ENCODE measurements around the gene CDC42BPA.
"Not testable (repeated sequence)": the region's sequence is repeated elsewhere in the genome, so short reads cannot be mapped to it uniquely, and the experiment has no call there.

Gene CDC42BPA

GRCh38 chr1:226962421-226963391 lies 355.6 kb downstream of the CDC42BPA start:
- DNase-seq (ENCODE audit: low read depth), result no peak
- no peak overlapping the region for H3K4me3 ChIP-seq (ENCODE audit: low read length)
- TF ChIP-seq, protein P1, sequence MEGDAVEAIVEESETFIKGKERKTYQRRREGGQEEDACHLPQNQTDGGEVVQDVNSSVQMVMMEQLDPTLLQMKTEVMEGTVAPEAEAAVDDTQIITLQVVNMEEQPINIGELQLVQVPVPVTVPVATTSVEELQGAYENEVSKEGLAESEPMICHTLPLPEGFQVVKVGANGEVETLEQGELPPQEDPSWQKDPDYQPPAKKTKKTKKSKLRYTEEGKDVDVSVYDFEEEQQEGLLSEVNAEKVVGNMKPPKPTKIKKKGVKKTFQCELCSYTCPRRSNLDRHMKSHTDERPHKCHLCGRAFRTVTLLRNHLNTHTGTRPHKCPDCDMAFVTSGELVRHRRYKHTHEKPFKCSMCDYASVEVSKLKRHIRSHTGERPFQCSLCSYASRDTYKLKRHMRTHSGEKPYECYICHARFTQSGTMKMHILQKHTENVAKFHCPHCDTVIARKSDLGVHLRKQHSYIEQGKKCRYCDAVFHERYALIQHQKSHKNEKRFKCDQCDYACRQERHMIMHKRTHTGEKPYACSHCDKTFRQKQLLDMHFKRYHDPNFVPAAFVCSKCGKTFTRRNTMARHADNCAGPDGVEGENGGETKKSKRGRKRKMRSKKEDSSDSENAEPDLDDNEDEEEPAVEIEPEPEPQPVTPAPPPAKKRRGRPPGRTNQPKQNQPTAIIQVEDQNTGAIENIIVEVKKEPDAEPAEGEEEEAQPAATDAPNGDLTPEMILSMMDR (conservative IDR thresholded peaks at IDR 0.05; ENCODE audit: low read length), result no peak

GRCh38 chr1:226960944-226961765 lies 357.1 kb downstream of the CDC42BPA start:
- TF ChIP-seq, protein P1 (conservative IDR thresholded peaks at IDR 0.05; ENCODE audit: low read length), result no peak
- H3K4me3 ChIP-seq (ENCODE audit: low read length), result no peak overlapping the region
- DNase-seq (ENCODE audit: low read depth), result no peak

- no peak for DNase-seq (ENCODE audit: low read depth)
- TF ChIP-seq, protein P1 (conservative IDR thresholded peaks at IDR 0.05; ENCODE audit: low read length), result no peak
- no peak overlapping the region for H3K4me3 ChIP-seq (ENCODE audit: low read length)
These were observed 358.0 kb downstream of the CDC42BPA start for GRCh38 chr1:226960256-226960655.

GRCh38 chr1:226958300-226958699 lies 360.0 kb downstream of the CDC42BPA start:
- TF ChIP-seq, protein P1 (conservative IDR thresholded peaks at IDR 0.05; ENCODE audit: low read length), result no peak
- H3K4me3 ChIP-seq (ENCODE audit: low read length), result no peak overlapping the region

DNA sequence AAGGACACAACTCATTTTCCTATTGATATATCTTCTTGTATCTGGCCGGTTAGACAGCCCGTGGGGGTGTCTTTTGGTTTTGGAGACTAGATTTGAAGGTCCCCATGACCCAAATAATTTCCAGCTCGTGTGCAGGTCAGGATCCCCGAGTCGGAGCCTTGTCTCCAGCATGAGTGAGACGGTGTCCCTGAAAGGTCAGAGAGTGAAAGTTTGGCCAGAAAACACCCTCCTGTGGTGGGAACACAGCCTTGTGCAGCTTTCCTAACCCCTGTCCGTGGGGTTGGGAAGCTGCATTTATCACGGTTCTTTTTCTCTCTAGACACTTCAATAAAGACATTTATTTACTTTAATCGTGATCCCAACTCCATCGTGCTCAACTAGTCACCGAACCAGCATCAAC lies 360.6 kb downstream of the CDC42BPA start:
- H3K4me3 ChIP-seq (ENCODE audit: low read length), result no peak overlapping the region
- DNase-seq (ENCODE audit: low read depth), result no peak
- TF ChIP-seq, protein P1 (conservative IDR thresholded peaks at IDR 0.05; ENCODE audit: low read length), result no peak

More at GRCh38 chr1:226958300-226958699, 360.0 kb downstream of the CDC42BPA start:
- DNase-seq (ENCODE audit: low read depth), result no peak

GRCh38 chr1:226956942-226957713 lies 361.2 kb downstream of the CDC42BPA start:
- TF ChIP-seq, protein P1 (conservative IDR thresholded peaks at IDR 0.05; ENCODE audit: low read length), result no peak
- DNase-seq (ENCODE audit: low read depth), result no peak
- no peak overlapping the region for H3K4me3 ChIP-seq (ENCODE audit: low read length)

GRCh38 chr1:226955857-226956256 lies 362.4 kb downstream of the CDC42BPA start:
- H3K4me3 ChIP-seq (ENCODE audit: low read length); DNase-seq (ENCODE audit: low read depth): not testable (repeated sequence)

Measured in AG10803 (cell line).